PFSK-1 (cell line): Measurements from ENCODE around the gene MAFF.

Experiments
- FOXP2 ChIP-seq: optimal IDR thresholded peaks from 2 replicates; pipeline ENCODE3; 2011; ENCODE audit warnings: borderline replicate concordance, control low read depth, inconsistent platforms; ENCODE audit not compliant: insufficient read depth; ENCODE audit errors: extremely low read length, extremely low read depth
- POLR2AphosphoS5 ChIP-seq: IDR thresholded peaks from 2 replicates; pipeline ENCODE4 v1.6.1; 2012; ENCODE audit warnings: low read depth, mild to moderate bottlenecking, control low read depth, low read length, moderate library complexity
- SIN3A ChIP-seq: IDR thresholded peaks from 2 replicates; pipeline ENCODE4 v1.6.1; 2012; ENCODE audit warnings: mild to moderate bottlenecking, low read length, moderate library complexity, borderline replicate concordance; ENCODE audit not compliant: insufficient read depth
- TAF1 ChIP-seq: IDR thresholded peaks from 2 replicates; pipeline ENCODE4 v1.6.1; 2012; ENCODE audit warnings: low read length, control low read depth, borderline replicate concordance; ENCODE audit not compliant: insufficient read depth
- TF ChIP-seq, protein P1 (sequence below), 2 experiments: IDR thresholded peaks; 2 replicates each; pipeline versions ENCODE4 v1.6.1 to v1.8.0; 2011 to 2012; ENCODE audit warnings: low read depth in 2 of 2, low read length in 2 of 2, control low read depth in 1 of 2, inconsistent platforms in 1 of 2, mild to moderate bottlenecking in 1 of 2, moderate library complexity in 1 of 2; ENCODE audit not compliant: insufficient read depth in 1 of 2

MAFF gene

DNA sequence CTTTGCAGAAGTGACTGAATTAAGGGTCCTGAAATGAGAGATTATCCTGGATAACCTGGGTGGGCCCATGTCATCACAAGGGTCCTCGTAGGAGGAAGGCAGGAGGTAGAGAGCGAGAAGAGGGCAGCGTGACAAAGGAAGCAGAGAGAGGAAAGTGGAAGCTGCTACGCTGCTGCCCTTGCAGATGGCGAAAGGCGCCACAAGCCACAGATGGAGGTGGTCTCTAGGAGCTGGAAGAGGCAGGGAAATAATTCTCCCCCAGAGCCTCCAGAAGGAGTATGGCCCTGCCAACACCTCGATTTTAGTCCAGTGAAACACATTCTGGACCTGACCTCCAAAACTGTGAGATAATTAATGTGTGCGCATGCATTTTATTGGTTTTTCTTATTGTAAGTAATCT lies 57.6 kb downstream of the MAFF start:
- no peak for TF ChIP-seq SIN3A
- TF ChIP-seq, protein P1, sequence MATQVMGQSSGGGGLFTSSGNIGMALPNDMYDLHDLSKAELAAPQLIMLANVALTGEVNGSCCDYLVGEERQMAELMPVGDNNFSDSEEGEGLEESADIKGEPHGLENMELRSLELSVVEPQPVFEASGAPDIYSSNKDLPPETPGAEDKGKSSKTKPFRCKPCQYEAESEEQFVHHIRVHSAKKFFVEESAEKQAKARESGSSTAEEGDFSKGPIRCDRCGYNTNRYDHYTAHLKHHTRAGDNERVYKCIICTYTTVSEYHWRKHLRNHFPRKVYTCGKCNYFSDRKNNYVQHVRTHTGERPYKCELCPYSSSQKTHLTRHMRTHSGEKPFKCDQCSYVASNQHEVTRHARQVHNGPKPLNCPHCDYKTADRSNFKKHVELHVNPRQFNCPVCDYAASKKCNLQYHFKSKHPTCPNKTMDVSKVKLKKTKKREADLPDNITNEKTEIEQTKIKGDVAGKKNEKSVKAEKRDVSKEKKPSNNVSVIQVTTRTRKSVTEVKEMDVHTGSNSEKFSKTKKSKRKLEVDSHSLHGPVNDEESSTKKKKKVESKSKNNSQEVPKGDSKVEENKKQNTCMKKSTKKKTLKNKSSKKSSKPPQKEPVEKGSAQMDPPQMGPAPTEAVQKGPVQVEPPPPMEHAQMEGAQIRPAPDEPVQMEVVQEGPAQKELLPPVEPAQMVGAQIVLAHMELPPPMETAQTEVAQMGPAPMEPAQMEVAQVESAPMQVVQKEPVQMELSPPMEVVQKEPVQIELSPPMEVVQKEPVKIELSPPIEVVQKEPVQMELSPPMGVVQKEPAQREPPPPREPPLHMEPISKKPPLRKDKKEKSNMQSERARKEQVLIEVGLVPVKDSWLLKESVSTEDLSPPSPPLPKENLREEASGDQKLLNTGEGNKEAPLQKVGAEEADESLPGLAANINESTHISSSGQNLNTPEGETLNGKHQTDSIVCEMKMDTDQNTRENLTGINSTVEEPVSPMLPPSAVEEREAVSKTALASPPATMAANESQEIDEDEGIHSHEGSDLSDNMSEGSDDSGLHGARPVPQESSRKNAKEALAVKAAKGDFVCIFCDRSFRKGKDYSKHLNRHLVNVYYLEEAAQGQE (IDR thresholded peaks at IDR 0.05; ENCODE audit: insufficient read depth in 1 of 2, low read depth in 2 of 2, low read length in 2 of 2), result no peak
- no peak for TF ChIP-seq POLR2AphosphoS5
- no peak for TF ChIP-seq TAF1
- no peak for TF ChIP-seq FOXP2

DNA sequence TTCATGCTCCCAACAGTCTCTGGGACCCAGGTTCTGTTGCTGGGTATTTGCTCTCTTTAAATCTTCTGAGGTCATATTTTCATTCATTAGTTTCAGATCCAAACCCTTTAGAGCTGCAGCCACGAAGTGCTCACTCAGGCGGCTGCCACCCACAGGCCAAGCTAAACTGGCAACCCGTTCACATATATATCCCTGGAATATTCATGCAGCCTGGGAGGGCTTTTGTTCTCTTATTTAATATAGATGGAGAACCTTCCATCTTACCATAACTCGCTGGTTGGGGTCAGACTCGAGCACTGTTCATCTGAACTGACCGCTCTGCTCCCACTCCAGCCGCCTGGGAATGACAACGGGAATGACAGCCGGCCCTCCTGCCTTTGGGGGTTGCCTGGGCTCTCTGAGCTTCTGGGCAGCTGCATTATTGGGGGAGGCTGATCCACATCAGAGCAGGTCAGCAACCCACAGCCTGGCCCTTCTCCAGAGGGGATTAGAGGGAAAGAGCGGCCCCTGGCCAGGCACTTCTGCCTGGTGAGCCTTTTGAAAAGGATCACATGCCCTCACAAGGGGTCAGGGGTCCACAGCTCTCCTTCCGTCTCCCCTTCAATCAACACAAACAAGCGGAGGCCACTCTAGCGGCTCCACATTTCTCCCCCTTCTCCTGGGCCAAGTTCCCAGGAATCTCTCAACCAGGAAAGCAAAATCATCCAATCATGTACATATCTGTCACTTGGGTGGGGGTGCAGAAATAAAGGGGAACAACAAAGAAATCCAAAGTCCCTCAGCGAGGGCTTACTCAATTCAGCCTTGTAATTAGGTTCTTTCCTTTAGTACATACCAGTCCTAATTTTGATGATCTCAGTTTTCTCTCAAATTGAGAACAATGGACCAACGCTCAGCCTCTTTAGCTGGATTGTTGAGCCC lies 59.2 kb downstream of the MAFF start:
- TF ChIP-seq, protein P1 (IDR thresholded peaks at IDR 0.05; ENCODE audit: insufficient read depth in 1 of 2, low read depth in 2 of 2, low read length in 2 of 2), result no peak

DNA sequence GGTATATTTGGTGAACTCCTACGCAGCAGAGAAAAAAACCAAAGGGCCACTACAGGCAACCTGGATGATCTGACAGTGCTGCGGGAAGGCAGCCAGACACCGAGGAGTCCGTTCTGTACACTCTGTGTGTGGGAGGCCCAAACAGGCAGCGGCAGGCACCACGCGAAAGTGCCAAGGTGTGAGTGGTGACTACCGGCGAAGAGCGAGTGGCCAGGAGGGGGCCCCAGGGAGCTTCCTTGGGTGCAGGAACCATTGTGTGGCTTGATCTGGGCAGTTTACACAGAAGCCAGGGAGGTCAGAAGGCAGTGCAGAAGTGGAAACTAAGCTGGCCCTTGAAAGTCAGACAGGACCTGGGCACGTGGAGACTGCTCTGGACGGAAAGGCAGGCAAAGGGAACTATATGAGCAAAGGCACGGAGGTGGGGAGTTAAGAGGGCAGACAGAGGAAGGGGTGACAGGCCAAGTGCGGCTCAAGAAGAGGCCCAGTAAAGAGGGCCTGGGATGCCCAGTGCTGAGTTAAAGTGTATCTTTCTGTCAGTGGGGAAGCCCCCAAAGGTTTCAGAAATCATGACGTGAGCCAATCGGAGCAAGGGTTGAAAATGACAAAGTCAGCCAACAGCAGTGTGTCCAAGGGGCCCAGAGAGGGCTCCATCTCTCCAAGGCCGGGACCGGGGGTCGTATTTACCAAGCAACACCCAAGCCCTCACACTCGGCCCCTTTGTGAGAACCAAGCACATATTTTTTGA lies 60.4 kb downstream of the MAFF start:
- TF ChIP-seq TAF1 (no peak), FOXP2 (no peak), POLR2AphosphoS5 (no peak), SIN3A (no peak)
- TF ChIP-seq, protein P1 (IDR thresholded peaks at IDR 0.05; ENCODE audit: insufficient read depth in 1 of 2, low read depth in 2 of 2, low read length in 2 of 2), result no peak

DNA sequence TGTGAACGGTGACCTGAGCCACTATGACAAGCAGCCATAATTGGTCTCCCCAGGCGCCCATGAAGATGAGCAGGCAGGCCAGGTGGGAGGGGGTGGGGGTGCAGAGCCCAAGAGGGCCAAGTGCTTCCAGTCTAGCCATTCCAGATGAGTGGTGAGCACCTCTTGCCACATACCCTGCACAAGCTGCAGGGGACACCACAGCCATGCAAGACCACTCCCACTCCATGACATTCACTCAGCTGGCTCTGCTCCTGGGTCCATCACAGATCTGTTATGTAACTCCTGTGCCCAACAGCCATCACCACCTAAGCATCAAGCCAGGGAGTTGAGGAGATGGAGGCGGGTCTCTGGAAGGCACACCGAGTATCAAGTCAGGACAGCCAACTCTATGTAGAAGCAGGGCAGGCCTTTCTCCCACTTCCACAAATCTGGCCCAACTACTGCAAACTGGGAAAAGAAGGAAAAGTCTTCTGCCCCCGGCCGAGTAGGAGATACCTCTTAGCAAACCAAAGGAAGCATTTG lies 62.6 kb downstream of the MAFF start:
- TF ChIP-seq TAF1, result no peak
- TF ChIP-seq FOXP2, result no peak
- no peak for TF ChIP-seq SIN3A
- TF ChIP-seq POLR2AphosphoS5, result no peak
- TF ChIP-seq, protein P1 (IDR thresholded peaks at IDR 0.05; ENCODE audit: insufficient read depth in 1 of 2, low read depth in 2 of 2, low read length in 2 of 2), result no peak
